Right lobe of liver (tissue), 6 donors: ENCODE data around the gene OVCA2. TPM values are rescaled to one million over a fixed set of nuclear protein-coding genes. Genes with fewer than 3 reads are reported as not detected.

ENCODE experiments used
- ATAC-seq, 4 donors: fragments of 200-7000 bp; cut with Tn5 transposase; one replicate each; pipeline ENCODE4 v1.9.1; 2020; ENCODE audit warnings: mild to moderate bottlenecking in 4 of 4, moderate library complexity in 4 of 4
- DNase-seq, 3 donors: peaks; one replicate each; pipeline ENCODE4 v3.0.0-alpha.2; 2020
- H3K27ac ChIP-seq, 3 donors: fragments of 200-600 bp; one replicate each; pipeline ENCODE4 v1.8.0; 2022
- H3K27me3 ChIP-seq, 2 donors: fragments of 200-600 bp; one replicate each; pipeline ENCODE4 v1.8.0; 2022
- H3K36me3 ChIP-seq, 4 donors: fragments of 200-600 bp; sonication (generic) in 1 of 4; one replicate each; pipeline versions ENCODE4 v1.5.1 to v1.8.0; 2017 to 2022; ENCODE audit warnings: control low read depth in 1 of 4
- H3K4me1 ChIP-seq, 4 donors: fragments of 200-600 bp; sonication (generic) in 1 of 4; one replicate each; pipeline versions ENCODE4 v1.5.1 to v1.8.0; 2017 to 2022; ENCODE audit warnings: control low read depth in 1 of 4
- H3K4me3 ChIP-seq, 3 donors: fragments of 200-600 bp; one replicate each; pipeline ENCODE4 v1.8.0; 2022
- H3K9me3 ChIP-seq, 4 donors: fragments of 200-600 bp; sonication (generic) in 1 of 4; one replicate each; pipeline versions ENCODE4 v1.5.1 to v1.8.0; 2017 to 2022; ENCODE audit warnings: control low read depth in 1 of 4
- CTCF ChIP-seq, 4 donors: fragments of 200-600 bp in 3 of 4; fragments of 450-650 bp in 1 of 4; IDR thresholded peaks; one replicate each; pipeline versions ENCODE4 v1.5.1 to v1.8.0; 2016 to 2022; ENCODE audit warnings: antibody characterized with exemption in 4 of 4, mild to moderate bottlenecking in 2 of 4
- POLR2A ChIP-seq: fragments of 450-650 bp; IDR thresholded peaks from one replicate; pipeline ENCODE4 v1.6.1; 2017; ENCODE audit warnings: antibody characterized with exemption, mild to moderate bottlenecking
- WGBS: methylation state at CpG from one replicate; pipeline ENCODE4 v1.1.6; 2018; ENCODE audit warnings: low coverage, low lambda C conversion rate; ENCODE audit not compliant: insufficient coverage; ENCODE audit errors: missing lambda C conversion rate; 5-methylcytosine and 5-hydroxymethylcytosine counted together
- intact Hi-C, 2 donors: fragments of 100-400 bp; cut with DNase I; formaldehyde crosslinking; loops; one replicate each; pipeline versions ENCODE4 v1.11.2 to v1.14.1; 2022
- total RNA-seq, 6 experiments: library from RNA; depleted of rRNA in 2 of 6; stranded (reverse); fragments of >200 nt in 2 of 6; fragmentation: NEBNext Ultra II Directional in 3 of 6; extraction: Animal tissue kit (Norgen Biotek cat#: 25700) in 3 of 6; gene quantifications; one replicate each; pipeline versions ENCODE4 v1.1.0 to v1.2.4, GENCODE V29; 2016 to 2023
- donor health status: DM: no; HTN: yes; CAD: no.
- donor health status: DM: no; HTN: no; CAD: no.
- donor health status: DM: no; HTN: no; CAD: no.
- donor health status: DM: no; HTN: yes; CAD: no.
- donor health status: DM: no; HTN: yes; CAD: no.

Gene OVCA2
- total RNA-seq, 6 experiments from 2014 or later = 10.3 to 36.2 (median 14.8) TPM

- TF ChIP-seq POLR2A (no peak), CTCF (IDR thresholded peaks at IDR 0.05) (no peak)
- Histone ChIP-seq H3K9me3 (no peaks in the 10 kb centered on the region), H3K27me3 (peaks cover 0 to 19% of the 10 kb centered on the region in 2 donors), H3K36me3 (no peaks in the 10 kb centered on the region), H3K4me3 (peak overlapping the region in 1 of 3 donors; percentile 20), H3K27ac (peak overlapping the region in 2 of 3 donors; percentile 71 to 84), H3K4me1 (peaks cover 0 to 33% (median 5%) of the 10 kb centered on the region in 4 donors)
- WGBS = no CpG with 5 or more reads among the region's 98 CpGs
- DNase-seq = no peak
- intact Hi-C loops = loop anchor here (5.0 to 10.0 kb wide), 2 partner anchors 184 to 187 kb away; no protein-coding TSS in a partner anchor
- ATAC-seq = no peak
Measured at GRCh38 chr17:2057760-2058585, 16.2 kb downstream of the OVCA2 start.

- H3K4me1 ChIP-seq = peaks cover 0 to 35% (median 5%) of the 10 kb centered on the region in 4 donors
- no peaks in the 10 kb centered on the region for H3K9me3 ChIP-seq
- peaks cover 0 to 19% of the 10 kb centered on the region in 2 donors for H3K27me3 ChIP-seq
- no peaks in the 10 kb centered on the region for H3K36me3 ChIP-seq
- peak overlapping the region; percentile 36 to 84 (median 39) for H3K27ac ChIP-seq
- DNase-seq (peak; percentile 88 to 91 (median 90)), ATAC-seq (peak; percentile 55 to 75 (median 74))
- TF ChIP-seq POLR2A (no peak), CTCF (IDR thresholded peaks at IDR 0.05) (peak; percentile 81 to 91 (median 86))
- peak overlapping the region; percentile 16 to 28 (median 20) for H3K4me3 ChIP-seq
- intact Hi-C loops = loop anchor here (5.0 to 10.0 kb wide), 2 partner anchors 183 to 186 kb away; no protein-coding TSS in a partner anchor
- 16% methylated on average over 10 of the region's 78 CpGs for WGBS
Measured at GRCh38 chr17:2058586-2059546, 17.0 kb downstream of the OVCA2 start.

GRCh38 chr17:2059547-2060384 is 17.9 kb downstream of the OVCA2 start:
- peaks cover 0 to 41% (median 8%) of the 10 kb centered on the region in 4 donors for H3K4me1 ChIP-seq
- WGBS = 50% methylated on average over 14 of the region's 21 CpGs
- peaks cover 0 to 19% of the 10 kb centered on the region in 2 donors for H3K27me3 ChIP-seq
- TF ChIP-seq CTCF (IDR thresholded peaks at IDR 0.05) (no peak), POLR2A (no peak)
- DNase-seq (no peak), ATAC-seq (no peak)
- no peaks in the 10 kb centered on the region for H3K36me3 ChIP-seq
- intact Hi-C loops = loop anchor here (5.0 to 10.0 kb wide), 2 partner anchors 183 to 185 kb away; no protein-coding TSS in a partner anchor
- no peaks in the 10 kb centered on the region for H3K9me3 ChIP-seq
- peak overlapping the region; percentile 31 to 84 (median 39) for H3K27ac ChIP-seq
- peak overlapping the region in 2 of 3 donors; percentile 20 to 28 for H3K4me3 ChIP-seq

GRCh38 chr17:2060385-2060658 is 18.5 kb downstream of the OVCA2 start:
- DNase-seq = no peak
- H3K36me3 ChIP-seq = no peaks in the 10 kb centered on the region
- no peak for TF ChIP-seq POLR2A
- TF ChIP-seq CTCF (IDR thresholded peaks at IDR 0.05) = no peak
- intact Hi-C loops = no loop called here
- H3K27ac ChIP-seq = peak overlapping the region; percentile 31 to 84 (median 39)
- WGBS = 83% methylated on average over 6 of the region's 6 CpGs
- no peak overlapping the region for H3K4me3 ChIP-seq
- H3K27me3 ChIP-seq = peaks cover 0 to 19% of the 10 kb centered on the region in 2 donors
- no peaks in the 10 kb centered on the region for H3K9me3 ChIP-seq
- H3K4me1 ChIP-seq = peaks cover 0 to 37% (median 8%) of the 10 kb centered on the region in 4 donors
- ATAC-seq = no peak
